K562 (cell line): Measurements from ENCODE around the gene RASIP1. TPM values are rescaled to one million over a fixed set of nuclear protein-coding genes. Genes with fewer than 3 reads are reported as not detected.

Experiments used
- ATAC-seq: fragments of 200-7000 bp; cut with Tn5 transposase; 3 replicates; pipeline ENCODE4 v1.9.1; 2020; ENCODE audit warnings: moderate library complexity
- BruUV-seq: library from RNA; stranded (reverse); fragments of 400-500 nt; replicated peaks from 2 replicates; lab custom pipeline; 2021; lab: Mats Ljungman, UMichigan
- CTCF ChIA-PET: fragments of 300-600 bp; formaldehyde crosslinking; extraction: SDS; loops from one replicate; lab custom pipeline; 2021; ENCODE audit warnings: low intra/inter-chr PET ratio; lab: Yijun Ruan, JAX
- POLR2A ChIA-PET: fragments of 300-600, 350-650 bp; sonication (Branson Sonifier 250); formaldehyde crosslinking; extraction: SDS; loops from one replicate; lab custom pipeline; 2021; ENCODE audit warnings: antibody characterized with exemption, inconsistent platforms; lab: Yijun Ruan, JAX
- DNase-seq, 4 experiments: peaks; one replicate each; pipeline versions ENCODE4 v3.0.0 to v3.0.0-alpha.2; 2011 to 2018; ENCODE audit warnings: low spot score in 3 of 4, mixed read lengths in 3 of 4; ENCODE audit errors: extremely low read depth in 1 of 4
- FAIRE-seq: peaks from 2 replicates; lab custom pipeline; 2011; peaks lifted over from hg19 to GRCh38; lab: Jason Lieb, UNC
- H2AFZ ChIP-seq: 2 replicates; pipeline ENCODE4 v1.6.0; 2011; ENCODE audit warnings: low read depth, low read length, control low read depth, inconsistent platforms
- H3K27ac ChIP-seq: fragments of 200-600 bp; 3 replicates; pipeline ENCODE4 v1.8.0; 2011; ENCODE audit warnings: low read depth, mild to moderate bottlenecking, control low read depth, inconsistent platforms, low read length, moderate library complexity, mixed read lengths; ENCODE audit errors: extremely low read depth
- H3K27me3 ChIP-seq, 2 experiments: fragments of 300-600 bp in 1 of 2; 2 replicates in 1 of 2; 3 replicates in 1 of 2; pipeline versions ENCODE4 v1.6.0 to v1.8.0; 2011; ENCODE audit warnings: inconsistent platforms in 2 of 2, low read length in 2 of 2, mild to moderate bottlenecking in 1 of 2, mixed read lengths in 1 of 2, moderate library complexity in 1 of 2; ENCODE audit not compliant: control insufficient read depth in 2 of 2, insufficient read depth in 2 of 2
- H3K36me3 ChIP-seq: fragments of 300-600 bp; 3 replicates; pipeline ENCODE4 v1.8.0; 2011; ENCODE audit warnings: mild to moderate bottlenecking, low read length, inconsistent platforms; ENCODE audit not compliant: control insufficient read depth, insufficient read depth
- H3K4me1 ChIP-seq, 2 experiments: fragments of 200-600 bp in 1 of 2; replicated peaks in 1 of 2; 2 replicates in 1 of 2; 3 replicates in 1 of 2; pipeline versions ENCODE4 v1.5.1 to v1.8.0; 2011; ENCODE audit warnings: inconsistent platforms in 2 of 2, low read length in 2 of 2, mild to moderate bottlenecking in 1 of 2, mixed read lengths in 1 of 2, moderate library complexity in 1 of 2; ENCODE audit not compliant: control insufficient read depth in 2 of 2, insufficient read depth in 2 of 2
- H3K4me2 ChIP-seq: 2 replicates; pipeline ENCODE4 v1.6.1; 2011; ENCODE audit warnings: low read length, control low read depth, inconsistent platforms, mixed read lengths; ENCODE audit not compliant: insufficient read depth
- H3K4me3 ChIP-seq: fragments of 200-600 bp; sonication (generic), shearing (Covaris generic); 2 replicates; pipeline ENCODE4 v1.5.1; 2016; ENCODE audit warnings: control low read depth, inconsistent platforms
- H3K79me2 ChIP-seq: fragments of 200-600 bp; 3 replicates; pipeline ENCODE4 v1.8.0; 2011; ENCODE audit warnings: low read length, inconsistent platforms; ENCODE audit not compliant: control insufficient read depth, insufficient read depth
- H3K9ac ChIP-seq, 2 experiments: 2 replicates each; pipeline versions ENCODE4 v1.6.0 to v1.6.1; 2011; ENCODE audit warnings: low read depth in 2 of 2, low read length in 2 of 2, control low read depth in 1 of 2, inconsistent platforms in 1 of 2, mild to moderate bottlenecking in 1 of 2, mixed read lengths in 1 of 2; ENCODE audit not compliant: insufficient read depth in 1 of 2
- H3K9me1 ChIP-seq: one replicate; pipeline ENCODE4 v1.6.0; 2011; ENCODE audit warnings: inconsistent platforms, mild to moderate bottlenecking, low read length, moderate library complexity; ENCODE audit not compliant: control insufficient read depth, insufficient read depth
- H3K9me3 ChIP-seq: replicated peaks from 2 replicates; pipeline ENCODE4 v1.5.1; 2011; ENCODE audit warnings: low read depth, low read length, inconsistent platforms; ENCODE audit not compliant: control insufficient read depth, insufficient read depth
- H4K20me1 ChIP-seq: replicated peaks from 2 replicates; pipeline ENCODE4 v1.6.1; 2011; ENCODE audit warnings: low read length, inconsistent platforms, mixed read lengths; ENCODE audit not compliant: control insufficient read depth, insufficient read depth
- EP400 ChIP-seq: fragments of 450-650 bp; IDR thresholded peaks from 2 replicates; pipeline ENCODE4 v1.6.1; 2017; ENCODE audit warnings: antibody characterized with exemption, mild to moderate bottlenecking, moderate library complexity
- FOXP4 ChIP-seq: sonication (generic); formaldehyde crosslinking; IDR thresholded peaks from 2 replicates; pipeline ENCODE4 v1.8.0; 2022; ENCODE audit warnings: mild to moderate bottlenecking, missing genetic modification reagents, borderline replicate concordance
- GABPB2 ChIP-seq: fragments of 250-450 bp; sonication (Bioruptor Pico); conservative IDR thresholded peaks from 2 replicates; pipeline ENCODE4 v1.5.1; 2021; ENCODE audit warnings: mild to moderate bottlenecking
- GTF2E2 ChIP-seq: fragments of 200-800 bp; sonication (Bioruptor generic); IDR thresholded peaks from 2 replicates; pipeline ENCODE4 v1.6.1; 2016; ENCODE audit warnings: missing genetic modification characterization, missing compliant biosample characterization
- NR2C2 ChIP-seq, 2 experiments: fragments of 200-800 bp in 1 of 2; sonication (Bioruptor generic) in 1 of 2; sonication (generic) in 1 of 2; formaldehyde crosslinking in 1 of 2; IDR thresholded peaks; 2 replicates each; pipeline versions ENCODE4 v1.6.1 to v1.8.0; 2016 to 2022; ENCODE audit warnings: mild to moderate bottlenecking in 1 of 2, missing compliant biosample characterization in 1 of 2, missing genetic modification characterization in 1 of 2, missing genetic modification reagents in 1 of 2
- SMAD4 ChIP-seq: fragments of 250-450 bp; sonication (Bioruptor Pico); conservative IDR thresholded peaks from 2 replicates; pipeline ENCODE4 v1.8.0; 2021; ENCODE audit warnings: inconsistent platforms, mild to moderate bottlenecking, moderate library complexity
- SUPT5H ChIP-seq: fragments of 450-650 bp; IDR thresholded peaks from 2 replicates; pipeline ENCODE4 v1.6.1; 2016
- TEAD1 ChIP-seq, 2 experiments: fragments of 450-650 bp in 1 of 2; sonication (generic) in 1 of 2; formaldehyde crosslinking; IDR thresholded peaks; 2 replicates each; pipeline versions ENCODE4 v1.4.0 to v1.8.0; 2020 to 2022; ENCODE audit warnings: mild to moderate bottlenecking in 2 of 2, missing genetic modification reagents in 1 of 2
- TFAP4 ChIP-seq: sonication (generic); formaldehyde crosslinking; IDR thresholded peaks from 2 replicates; pipeline ENCODE4 v1.8.0; 2022; ENCODE audit warnings: missing genetic modification reagents, mild to moderate bottlenecking, moderate library complexity, borderline replicate concordance
- YBX1 ChIP-seq: fragments of 450-650 bp; IDR thresholded peaks from 2 replicates; pipeline ENCODE4 v1.7.1; 2016; ENCODE audit warnings: mild to moderate bottlenecking
- ZNF143 ChIP-seq: sonication (generic); formaldehyde crosslinking; IDR thresholded peaks from 2 replicates; pipeline ENCODE4 v1.9.0; 2022; ENCODE audit warnings: mild to moderate bottlenecking, missing genetic modification reagents
- ZNF197 ChIP-seq: fragments of 200-800 bp; sonication (Bioruptor generic); IDR thresholded peaks from 2 replicates; pipeline ENCODE4 v1.6.1; 2016; ENCODE audit warnings: low read depth, missing genetic modification characterization, missing compliant biosample characterization
- ZNF639 ChIP-seq, 2 experiments: fragments of 200-800 bp in 1 of 2; sonication (Bioruptor generic) in 1 of 2; sonication (generic) in 1 of 2; formaldehyde crosslinking in 1 of 2; IDR thresholded peaks in 1 of 2; conservative IDR thresholded peaks in 1 of 2; 2 replicates each; pipeline versions ENCODE4 v1.5.0 to v1.6.1; 2016 to 2020; ENCODE audit warnings: missing compliant biosample characterization in 1 of 2, missing genetic modification characterization in 1 of 2, missing genetic modification reagents in 1 of 2
- ZNF696 ChIP-seq: fragments of 250-450 bp; sonication (Bioruptor Pico); conservative IDR thresholded peaks from 2 replicates; pipeline ENCODE4 v1.4.0; 2020; ENCODE audit warnings: mild to moderate bottlenecking, moderate library complexity
- ZNF717 ChIP-seq: fragments of 250-450 bp; sonication (Bioruptor Pico); IDR thresholded peaks from 2 replicates; pipeline ENCODE4 v1.5.0; 2021
- WGBS: fragments of 100-300 bp; shearing (Covaris generic); methylation state at CpG from one replicate; pipeline ENCODE4 v1.1.6; 2016; ENCODE audit warnings: low coverage, mixed read lengths; ENCODE audit not compliant: insufficient coverage; ENCODE audit errors: missing lambda C conversion rate; 5-methylcytosine and 5-hydroxymethylcytosine counted together
- in situ Hi-C: fragments of 300-500 bp; cut with MboI; formaldehyde crosslinking; loops from 4 replicates; pipeline ENCODE4 v1.15.0; 2018; ENCODE audit warnings: inconsistent platforms, mixed read lengths
- intact Hi-C: fragments of 100-400 bp; cut with micrococcal nuclease; formaldehyde crosslinking; loops from 2 replicates; pipeline ENCODE4 v1.14.2; 2022
- polyA plus RNA-seq, 8 experiments: library from polyadenylated mRNA; depleted of rRNA in 4 of 8; stranded (reverse) in 5 of 8; unstranded in 3 of 8; fragments of >200 nt; fragmentation: Nextera tagmentation in 2 of 8; fragmentation: Illumina TruSeq in 1 of 8; extraction: Ambion mirVana in 2 of 8; extraction: Trizol in 1 of 8; gene quantifications; 2 replicates each; pipeline versions ENCODE4 v1.2.1 to v1.2.3, GENCODE V29; 2011 to 2014; ENCODE audit warnings: inconsistent platforms in 1 of 8, missing spikeins in 1 of 8
- total RNA-seq, 7 experiments: library from RNA; depleted of rRNA in 6 of 7; stranded (reverse); fragments of >200 nt in 6 of 7; fragmentation: Illumina TruSeq in 2 of 7; extraction: Trizol in 2 of 7; gene quantifications; 2 replicates each; pipeline versions ENCODE4 v1.2.1 to v1.2.3, GENCODE V29; 2011 to 2021; ENCODE audit warnings: low replicate concordance in 1 of 7

The RASIP1 gene
- total and polyA plus RNA-seq, 9 of the 15 experiments (the other 6 are each of a cell fraction or from before 2014, with no cell fraction given) = 0.20 to 4.7 (median 1.5) TPM

- in situ Hi-C loops = no loop called here
- H4K20me1 ChIP-seq = no peaks in the 10 kb centered on the region
- FAIRE-seq = peak; percentile 92
- H3K4me3 ChIP-seq = peak within 1 kb of the TSS; percentile 51
- peak within 1 kb of the TSS; percentile 94 for H2AFZ ChIP-seq
- no peaks in the 10 kb centered on the region for H3K27me3 ChIP-seq
- peak; percentile 75 to 94 (median 82) for DNase-seq
- H3K9me1 ChIP-seq = no peaks in the 10 kb centered on the region
- WGBS = 22% methylated on average over 29 of the region's 31 CpGs
- peak; percentile 89 for ATAC-seq
- POLR2A ChIA-PET = interaction anchor here (0.6 to 1.7 kb wide), 14 partner anchors 8 to 495 kb away, joined by 3 to 10 read pairs (median 4); partner anchors contain the start of genes FGF21, RPL18 and SPHK2
- CTCF ChIA-PET = no interaction called here
- H3K27ac ChIP-seq = peak within 1 kb of the TSS; percentile 76
- peak within 1 kb of the TSS; percentile 60 to 82 for H3K9ac ChIP-seq
- H3K4me2 ChIP-seq = peak within 1 kb of the TSS; percentile 93
- peaks cover 30 to 45% of the 10 kb centered on the region in 2 experiments for H3K4me1 ChIP-seq
- intact Hi-C loops = no loop called here
- H3K36me3 ChIP-seq = peaks cover 22% of the 10 kb centered on the region; the same call in 1 of the 3 replicates
- H3K79me2 ChIP-seq = peaks cover 27% of the 10 kb centered on the region
- no peaks in the 10 kb centered on the region for H3K9me3 ChIP-seq
- BruUV-seq = no TSS peak
- TF ChIP-seq YBX1 = no peak
- TF ChIP-seq SUPT5H = 0 out of 2 replicates have a peak, but pooled peaks have one; percentile 35
- TF ChIP-seq GABPB2 (CRISPR knock-in tag) = no peak
- no peak for TF ChIP-seq ZNF717 (CRISPR knock-in tag)
- peak; percentile 92 for TF ChIP-seq ZNF197 (CRISPR knock-in tag)
- TF ChIP-seq SMAD4 = no peak
- peak; percentile 44 for TF ChIP-seq TFAP4 (CRISPR knock-in tag)
- 0 out of 2 replicates have a peak, but pooled peaks have one; percentile 42 for TF ChIP-seq EP400
- TF ChIP-seq TEAD1 (CRISPR knock-in tag; IDR thresholded peaks at IDR 0.05) = no peak
- TF ChIP-seq ZNF696 = no peak
- peak in 1 of 2 experiments; percentile 84; a peak in 2 of 4 replicates for TF ChIP-seq ZNF639 (CRISPR knock-in tag; conservative IDR thresholded peaks at IDR 0.05 in 1 of 2, IDR thresholded peaks at IDR 0.05 in 1 of 2)
- no peak for TF ChIP-seq GTF2E2
- TF ChIP-seq NR2C2 (CRISPR knock-in tag; IDR thresholded peaks at IDR 0.05) = no peak
- peak; percentile 45; the same call in 1 of the 2 replicates for TF ChIP-seq NR2C2 (tag; IDR thresholded peaks at IDR 0.05)
- peak; percentile 98 for TF ChIP-seq ZNF143 (CRISPR knock-in tag)
- TF ChIP-seq FOXP4 (CRISPR knock-in tag) = peak; percentile 54; the same call in 1 of the 2 replicates
These were observed 6.5 kb upstream of the RASIP1 start, which contains the start of gene IZUMO1 for GRCh38 chr19:48746738-48747575. Gene IZUMO1, minus strand, starts transcription at chr19:48746909. Its CDS starts 1,050 bp downstream, at chr19:48745859.
